Neural cell (in vitro differentiated cells): ENCODE data around the gene DUSP22. TPM values are rescaled to one million over a fixed set of nuclear protein-coding genes. Genes with fewer than 3 reads are reported as not detected.

Experiments
- H2AFZ ChIP-seq: fragments of 200-600, 300-800 bp; sonication (generic), shearing (Covaris generic); 2 replicates; pipeline ENCODE4 v1.6.0; 2014; ENCODE audit warnings: low read depth, mild to moderate bottlenecking, antibody characterized with exemption, low read length, moderate library complexity
- H3F3A ChIP-seq: fragments of 200-600 bp; shearing (Covaris generic); 2 replicates; pipeline ENCODE4 v1.6.1; 2016; ENCODE audit warnings: mild to moderate bottlenecking, moderate library complexity, mixed read lengths, antibody characterized with exemption, low read length; ENCODE audit not compliant: insufficient read depth, poor library complexity, severe bottlenecking
- H3K27ac ChIP-seq: fragments of 200-600, 300-800 bp; sonication (generic), shearing (Covaris generic); 2 replicates; pipeline ENCODE4 v1.5.1; 2014; ENCODE audit warnings: mild to moderate bottlenecking, low read length, moderate library complexity
- H3K27me3 ChIP-seq: fragments of 300-800, 200-600 bp; sonication (generic), shearing (Covaris generic); 2 replicates; pipeline ENCODE4 v1.6.0; 2014; ENCODE audit warnings: mild to moderate bottlenecking, low read depth, low read length, moderate library complexity; ENCODE audit not compliant: insufficient read depth
- H3K36me3 ChIP-seq: fragments of 300-800, 200-600 bp; sonication (generic), shearing (Covaris generic); 2 replicates; pipeline ENCODE4 v1.5.1; 2014; ENCODE audit warnings: mild to moderate bottlenecking, antibody characterized with exemption, low read length, moderate library complexity; ENCODE audit not compliant: insufficient read depth
- H3K4me2 ChIP-seq: fragments of 300-800, 200-600 bp; sonication (generic), shearing (Covaris generic); 2 replicates; pipeline ENCODE4 v1.6.0; 2014; ENCODE audit warnings: mild to moderate bottlenecking, low read length
- H3K4me3 ChIP-seq: fragments of 300-800, 200-600 bp; sonication (generic), shearing (Covaris generic); 2 replicates; pipeline ENCODE4 v1.5.1; 2014; ENCODE audit warnings: mild to moderate bottlenecking, low read length, moderate library complexity
- H3K79me2 ChIP-seq: fragments of 200-600 bp; shearing (Covaris generic); replicated peaks from 2 replicates; pipeline ENCODE4 v1.6.0; 2014; ENCODE audit warnings: mild to moderate bottlenecking, low read length, moderate library complexity; ENCODE audit not compliant: insufficient read depth
- H3K9ac ChIP-seq: fragments of 300-800, 200-600 bp; sonication (generic), shearing (Covaris generic); 2 replicates; pipeline ENCODE4 v1.6.1; 2016; ENCODE audit warnings: mild to moderate bottlenecking, low read length, mixed read lengths
- H3K9me2 ChIP-seq: fragments of 200-600 bp; shearing (Covaris generic); 2 replicates; pipeline ENCODE4 v1.6.1; 2016; ENCODE audit warnings: mild to moderate bottlenecking, low read length, mixed read lengths; ENCODE audit not compliant: insufficient read depth
- H3K9me3 ChIP-seq: fragments of 200-600, 300-800 bp; sonication (generic), shearing (Covaris generic); 2 replicates; pipeline ENCODE4 v1.6.1; 2016; ENCODE audit warnings: mild to moderate bottlenecking, mixed run types, low read length, moderate library complexity, mixed read lengths
- H4K20me1 ChIP-seq: fragments of 200-600 bp; shearing (Covaris generic); 2 replicates; pipeline ENCODE4 v1.6.1; 2016; ENCODE audit warnings: mild to moderate bottlenecking, mixed run types; ENCODE audit not compliant: insufficient read depth
- EP300 ChIP-seq: fragments of 450-650 bp; conservative IDR thresholded peaks from 2 replicates; pipeline ENCODE4 v1.6.1; 2014; ENCODE audit warnings: antibody characterized with exemption, mild to moderate bottlenecking, moderate library complexity; ENCODE audit not compliant: poor library complexity, severe bottlenecking
- EZH2 ChIP-seq: fragments of 200-600, 300-800 bp; shearing (Covaris generic), sonication (generic); IDR thresholded peaks from 2 replicates; pipeline ENCODE4 v1.6.1; 2014; ENCODE audit warnings: antibody characterized with exemption, low read length, borderline replicate concordance, mild to moderate bottlenecking; ENCODE audit not compliant: insufficient read depth, poor library complexity, severe bottlenecking
- MXI1 ChIP-seq: fragments of 450-650 bp; conservative IDR thresholded peaks from 2 replicates; pipeline ENCODE4 v1.6.1; 2014; ENCODE audit warnings: antibody characterized with exemption, mild to moderate bottlenecking; ENCODE audit not compliant: poor library complexity, severe bottlenecking
- POLR2AphosphoS5 ChIP-seq: IDR thresholded peaks from 2 replicates; pipeline ENCODE4 v1.6.1; 2012
- RAD21 ChIP-seq: fragments of 450-650 bp; conservative IDR thresholded peaks from 2 replicates; pipeline ENCODE4 v1.6.1; 2014; ENCODE audit warnings: antibody characterized with exemption, mild to moderate bottlenecking, moderate library complexity
- SMC3 ChIP-seq: fragments of 450-650 bp; conservative IDR thresholded peaks from 2 replicates; pipeline ENCODE4 v1.6.1; 2014; ENCODE audit warnings: antibody characterized with exemption, mild to moderate bottlenecking, moderate library complexity; ENCODE audit not compliant: poor library complexity
- TAF1 ChIP-seq: IDR thresholded peaks from 2 replicates; pipeline ENCODE4 v1.6.1; 2012; ENCODE audit warnings: low read depth
- polyA plus RNA-seq: library from polyadenylated mRNA; depleted of rRNA; stranded (reverse); fragments of >200 nt; gene quantifications from 2 replicates; pipeline ENCODE4 v1.2.3, GENCODE V29; 2014
- TF ChIP-seq, protein P1 (sequence below): fragments of 450-650 bp; IDR thresholded peaks from 2 replicates; pipeline ENCODE4 v1.5.1; 2014; ENCODE audit warnings: antibody characterized with exemption, mild to moderate bottlenecking, moderate library complexity; ENCODE audit not compliant: poor library complexity, severe bottlenecking
- TF ChIP-seq, protein P2 (sequence below): IDR thresholded peaks from 2 replicates; pipeline ENCODE4 v1.6.1; 2012; ENCODE audit warnings: borderline replicate concordance

Gene DUSP22
- polyA plus RNA-seq, 1 donor from 2014 or later, result 24.9 TPM

DNA sequence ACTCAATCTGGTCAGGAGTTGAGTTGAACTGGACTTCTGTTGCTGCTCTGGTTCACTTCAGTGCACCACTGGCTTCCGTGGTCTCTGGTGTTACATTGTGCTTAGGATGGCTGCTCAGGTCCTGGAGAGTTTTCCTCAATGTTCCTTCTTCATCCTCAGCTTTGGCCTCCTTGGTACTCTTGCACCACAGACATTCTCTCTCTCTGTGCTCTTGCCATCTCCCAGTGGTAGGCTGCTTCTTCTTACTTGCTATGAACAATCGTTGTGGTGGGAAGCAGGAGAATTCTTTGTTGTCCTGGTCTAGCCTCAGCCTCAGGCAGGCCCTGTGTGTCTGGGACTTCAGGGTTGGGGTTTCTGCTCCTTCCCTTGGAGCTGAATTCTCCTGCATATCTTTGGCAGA lies 14.5 kb upstream of the DUSP22 start:
- H3K4me3 ChIP-seq, result no peak overlapping the region
- H3K9ac ChIP-seq, result no peak overlapping the region
- TF ChIP-seq SMC3 (no peak), EZH2 (no peak)

DNA sequence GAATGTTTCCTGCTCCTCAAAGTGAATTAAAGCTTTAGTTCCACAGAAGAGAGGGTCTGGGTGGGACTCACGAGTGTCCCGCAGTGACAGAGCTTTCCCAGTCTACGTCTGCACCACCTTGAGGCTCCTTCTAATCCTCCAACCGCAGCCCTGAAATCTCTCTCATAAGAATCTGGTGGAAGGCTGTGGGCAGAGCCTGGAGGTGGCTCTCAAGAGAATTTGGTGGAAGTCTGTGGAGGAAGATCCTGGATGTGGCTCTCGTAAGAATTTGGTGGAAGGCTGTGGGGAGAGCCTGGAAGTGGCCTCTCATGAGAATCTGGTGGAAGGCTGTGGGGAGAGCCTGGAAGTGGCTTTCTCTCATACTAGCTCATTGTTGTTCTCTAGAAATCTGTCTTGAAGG lies 13.8 kb upstream of the DUSP22 start:
- Histone ChIP-seq H3K4me2 (no peak overlapping the region), H3K79me2 (no peaks in the 10 kb centered on the region), H4K20me1 (no peaks in the 10 kb centered on the region), H3K9me2 (no peaks in the 10 kb centered on the region), H3K9ac (no peak overlapping the region), H2AFZ (no peak overlapping the region), H3K4me3 (no peak overlapping the region), H3K27me3 (no peaks in the 10 kb centered on the region), H3K9me3 (peaks cover 5% of the 10 kb centered on the region), H3K36me3 (no peaks in the 10 kb centered on the region), H3K27ac (no peak overlapping the region), H3F3A (no peaks in the 10 kb centered on the region)
- TF ChIP-seq RAD21, result no peak
- no peak for TF ChIP-seq MXI1
- no peak for TF ChIP-seq TAF1
- TF ChIP-seq EZH2, result no peak
- TF ChIP-seq SMC3, result no peak
- TF ChIP-seq, protein P1, sequence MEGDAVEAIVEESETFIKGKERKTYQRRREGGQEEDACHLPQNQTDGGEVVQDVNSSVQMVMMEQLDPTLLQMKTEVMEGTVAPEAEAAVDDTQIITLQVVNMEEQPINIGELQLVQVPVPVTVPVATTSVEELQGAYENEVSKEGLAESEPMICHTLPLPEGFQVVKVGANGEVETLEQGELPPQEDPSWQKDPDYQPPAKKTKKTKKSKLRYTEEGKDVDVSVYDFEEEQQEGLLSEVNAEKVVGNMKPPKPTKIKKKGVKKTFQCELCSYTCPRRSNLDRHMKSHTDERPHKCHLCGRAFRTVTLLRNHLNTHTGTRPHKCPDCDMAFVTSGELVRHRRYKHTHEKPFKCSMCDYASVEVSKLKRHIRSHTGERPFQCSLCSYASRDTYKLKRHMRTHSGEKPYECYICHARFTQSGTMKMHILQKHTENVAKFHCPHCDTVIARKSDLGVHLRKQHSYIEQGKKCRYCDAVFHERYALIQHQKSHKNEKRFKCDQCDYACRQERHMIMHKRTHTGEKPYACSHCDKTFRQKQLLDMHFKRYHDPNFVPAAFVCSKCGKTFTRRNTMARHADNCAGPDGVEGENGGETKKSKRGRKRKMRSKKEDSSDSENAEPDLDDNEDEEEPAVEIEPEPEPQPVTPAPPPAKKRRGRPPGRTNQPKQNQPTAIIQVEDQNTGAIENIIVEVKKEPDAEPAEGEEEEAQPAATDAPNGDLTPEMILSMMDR, result no peak
- no peak for TF ChIP-seq EP300
- TF ChIP-seq POLR2AphosphoS5, result no peak
- TF ChIP-seq, protein P2, sequence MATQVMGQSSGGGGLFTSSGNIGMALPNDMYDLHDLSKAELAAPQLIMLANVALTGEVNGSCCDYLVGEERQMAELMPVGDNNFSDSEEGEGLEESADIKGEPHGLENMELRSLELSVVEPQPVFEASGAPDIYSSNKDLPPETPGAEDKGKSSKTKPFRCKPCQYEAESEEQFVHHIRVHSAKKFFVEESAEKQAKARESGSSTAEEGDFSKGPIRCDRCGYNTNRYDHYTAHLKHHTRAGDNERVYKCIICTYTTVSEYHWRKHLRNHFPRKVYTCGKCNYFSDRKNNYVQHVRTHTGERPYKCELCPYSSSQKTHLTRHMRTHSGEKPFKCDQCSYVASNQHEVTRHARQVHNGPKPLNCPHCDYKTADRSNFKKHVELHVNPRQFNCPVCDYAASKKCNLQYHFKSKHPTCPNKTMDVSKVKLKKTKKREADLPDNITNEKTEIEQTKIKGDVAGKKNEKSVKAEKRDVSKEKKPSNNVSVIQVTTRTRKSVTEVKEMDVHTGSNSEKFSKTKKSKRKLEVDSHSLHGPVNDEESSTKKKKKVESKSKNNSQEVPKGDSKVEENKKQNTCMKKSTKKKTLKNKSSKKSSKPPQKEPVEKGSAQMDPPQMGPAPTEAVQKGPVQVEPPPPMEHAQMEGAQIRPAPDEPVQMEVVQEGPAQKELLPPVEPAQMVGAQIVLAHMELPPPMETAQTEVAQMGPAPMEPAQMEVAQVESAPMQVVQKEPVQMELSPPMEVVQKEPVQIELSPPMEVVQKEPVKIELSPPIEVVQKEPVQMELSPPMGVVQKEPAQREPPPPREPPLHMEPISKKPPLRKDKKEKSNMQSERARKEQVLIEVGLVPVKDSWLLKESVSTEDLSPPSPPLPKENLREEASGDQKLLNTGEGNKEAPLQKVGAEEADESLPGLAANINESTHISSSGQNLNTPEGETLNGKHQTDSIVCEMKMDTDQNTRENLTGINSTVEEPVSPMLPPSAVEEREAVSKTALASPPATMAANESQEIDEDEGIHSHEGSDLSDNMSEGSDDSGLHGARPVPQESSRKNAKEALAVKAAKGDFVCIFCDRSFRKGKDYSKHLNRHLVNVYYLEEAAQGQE, result no peak

More for the DNA sequence above, 14.5 kb upstream of the DUSP22 start:
- no peaks in the 10 kb centered on the region for H3K27me3 ChIP-seq
- H3K4me2 ChIP-seq, result no peak overlapping the region
- H3F3A ChIP-seq, result no peaks in the 10 kb centered on the region
- H2AFZ ChIP-seq, result no peak overlapping the region
- H3K9me3 ChIP-seq, result peaks cover 5% of the 10 kb centered on the region
- no peaks in the 10 kb centered on the region for H3K9me2 ChIP-seq
- H3K36me3 ChIP-seq, result no peaks in the 10 kb centered on the region
- H3K79me2 ChIP-seq, result no peaks in the 10 kb centered on the region
- H4K20me1 ChIP-seq, result no peaks in the 10 kb centered on the region
- no peak overlapping the region for H3K27ac ChIP-seq
